ENCODE data around the gene GPC3.
"Not testable (repeated sequence)": the region's sequence is repeated elsewhere in the genome, so short reads cannot be mapped to it uniquely, and the experiment has no call there.

Gene GPC3

DNA sequence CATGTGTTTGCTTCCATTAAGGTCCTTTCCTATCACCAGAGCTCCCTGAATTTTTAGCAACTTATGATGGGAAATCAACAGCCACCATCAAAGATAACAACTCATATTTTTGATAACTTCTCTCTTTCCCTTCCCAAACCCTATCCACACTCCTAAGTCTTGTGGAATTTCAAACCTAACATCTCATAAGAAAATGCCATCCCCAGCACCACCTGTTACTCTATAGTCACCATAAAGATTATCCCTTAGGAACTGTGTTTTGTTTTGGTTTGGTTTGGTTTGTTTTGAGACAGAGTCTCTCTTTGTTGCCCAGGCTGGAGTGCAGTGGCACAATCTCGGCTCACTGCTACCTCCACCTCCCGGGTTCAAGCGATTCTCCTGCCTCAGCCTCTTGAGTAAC is 5.7 kb upstream of the GPC3 start:
- H4K91ac ChIP-seq (ENCODE audit: low read depth, low read length, poor library complexity); H3K4ac ChIP-seq (ENCODE audit: low read length); H2AK5ac ChIP-seq (ENCODE audit: low read depth, low read length); H2BK15ac ChIP-seq (ENCODE audit: low read length); H3K4me2 ChIP-seq (ENCODE audit: insufficient read depth, low read length, poor library complexity, severe bottlenecking); H2AFZ ChIP-seq (ENCODE audit: low read length); H3K79me1 ChIP-seq (ENCODE audit: low read depth, low read length); H2BK120ac ChIP-seq (ENCODE audit: low read depth, low read length); H2BK5ac ChIP-seq (ENCODE audit: low read length); H3K14ac ChIP-seq (ENCODE audit: low read length); H3K36me3 ChIP-seq (replicated peaks in 1 of 2; ENCODE audit: control insufficient read depth in 2 of 2, insufficient read depth in 2 of 2, low read length in 2 of 2); H2BK12ac ChIP-seq (ENCODE audit: low read length); DNase-seq (ENCODE audit: low spot score); H3K27ac ChIP-seq (replicated peaks; ENCODE audit: low read length); H3K4me1 ChIP-seq (ENCODE audit: control insufficient read depth in 2 of 2, insufficient read depth in 1 of 2, low read depth in 1 of 2, low read length in 2 of 2); H3K9me3 ChIP-seq (replicated peaks in 1 of 2; ENCODE audit: control insufficient read depth in 2 of 2, insufficient read depth in 1 of 2, low read depth in 1 of 2, low read length in 2 of 2); H3K27me3 ChIP-seq (ENCODE audit: control insufficient read depth in 3 of 3, insufficient read depth in 3 of 3, low read depth in 1 of 3, low read length in 3 of 3); H3K4me3 ChIP-seq (ENCODE audit: low read length in 2 of 2); H4K8ac ChIP-seq (ENCODE audit: low read depth, low read length); H3K9ac ChIP-seq (ENCODE audit: low read depth, low read length, poor library complexity); H3K18ac ChIP-seq (ENCODE audit: low read length); H3K23ac ChIP-seq (ENCODE audit: low read depth, low read length, poor library complexity): not testable (repeated sequence)
- WGBS, 2 donors (ENCODE audit: extremely low coverage in 2 of 2, insufficient read length in 2 of 2, insufficient replicate concordance in 1 of 2): no CpG with 5 or more reads among the region's 3 CpGs

DNA sequence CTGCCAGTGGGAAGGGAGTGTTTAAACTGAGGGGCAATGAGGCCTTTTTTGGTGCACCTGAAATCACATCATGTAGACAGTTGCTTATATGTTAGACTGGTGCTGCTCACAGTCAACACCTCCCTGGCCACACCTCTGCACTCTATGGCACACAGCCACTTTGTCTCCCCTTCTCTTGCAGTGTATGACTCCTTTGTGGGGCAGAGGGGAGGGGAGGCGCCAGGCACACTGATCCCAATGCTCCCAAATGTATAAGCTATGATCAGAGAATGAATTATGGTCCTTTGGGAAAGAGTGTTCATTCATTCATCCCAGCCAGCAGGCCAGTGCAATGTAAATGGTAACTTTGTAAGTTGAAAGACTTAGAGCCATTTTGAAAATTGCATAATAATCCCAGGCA is 4.6 kb upstream of the GPC3 start:
- no CpG with 5 or more reads among the region's 1 CpG for WGBS, 2 donors (ENCODE audit: extremely low coverage in 2 of 2, insufficient read length in 2 of 2, insufficient replicate concordance in 1 of 2)
- Histone ChIP-seq H3K27me3 (ENCODE audit: control insufficient read depth in 3 of 3, insufficient read depth in 3 of 3, low read depth in 1 of 3, low read length in 3 of 3) (peaks cover 0 to 4% (median 0%) of the 10 kb centered on the region in 3 experiments), H3K14ac (ENCODE audit: low read length) (no peak overlapping the region)

DNA sequence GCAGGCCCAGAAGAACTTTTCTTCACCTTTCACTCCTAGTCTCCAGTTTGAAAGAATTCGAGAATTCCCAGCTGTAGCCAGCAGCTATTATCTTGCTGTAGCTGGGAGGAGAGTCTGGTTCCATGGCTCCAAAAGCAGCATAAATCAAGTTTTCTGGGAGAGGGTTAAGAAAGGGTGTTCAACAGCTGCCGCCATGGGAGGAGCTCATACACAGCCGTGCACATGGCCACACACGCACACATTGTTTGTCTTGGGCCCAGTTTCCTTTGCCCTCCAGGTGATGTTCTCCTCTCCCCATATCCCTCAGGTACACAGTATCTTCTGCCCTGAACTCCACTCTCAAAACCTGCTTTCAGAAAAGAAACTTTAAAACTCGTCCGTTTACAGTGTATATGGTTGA is 4.1 kb upstream of the GPC3 start:
- H3K9ac ChIP-seq (ENCODE audit: low read depth, low read length, poor library complexity): no peak overlapping the region
- H3K4me2 ChIP-seq (ENCODE audit: insufficient read depth, low read length, poor library complexity, severe bottlenecking): no peak overlapping the region
- peaks cover 9 to 10% of the 10 kb centered on the region in 2 donors for H3K4me1 ChIP-seq (ENCODE audit: control insufficient read depth in 2 of 2, insufficient read depth in 1 of 2, low read depth in 1 of 2, low read length in 2 of 2)
- no peaks in the 10 kb centered on the region for H3K9me3 ChIP-seq (replicated peaks in 1 of 2; ENCODE audit: control insufficient read depth in 2 of 2, insufficient read depth in 1 of 2, low read depth in 1 of 2, low read length in 2 of 2)
- no peak overlapping the region for H3K27ac ChIP-seq (replicated peaks; ENCODE audit: low read length)
- H3K36me3 ChIP-seq (replicated peaks in 1 of 2; ENCODE audit: control insufficient read depth in 2 of 2, insufficient read depth in 2 of 2, low read length in 2 of 2): no peaks in the 10 kb centered on the region
- H2BK15ac ChIP-seq (ENCODE audit: low read length): no peak overlapping the region
- H3K18ac ChIP-seq (ENCODE audit: low read length): no peak overlapping the region
- H3K79me1 ChIP-seq (ENCODE audit: low read depth, low read length): peaks cover 6% of the 10 kb centered on the region
- H3K27me3 ChIP-seq (ENCODE audit: control insufficient read depth in 3 of 3, insufficient read depth in 3 of 3, low read depth in 1 of 3, low read length in 3 of 3): peaks cover 0 to 9% (median 0%) of the 10 kb centered on the region in 3 experiments
- H3K4me3 ChIP-seq (ENCODE audit: low read length in 2 of 2): no peak overlapping the region
- H4K8ac ChIP-seq (ENCODE audit: low read depth, low read length): no peak overlapping the region
- H3K4ac ChIP-seq (ENCODE audit: low read length): no peak overlapping the region
- no peak for DNase-seq (ENCODE audit: low spot score)
- H3K23ac ChIP-seq (ENCODE audit: low read depth, low read length, poor library complexity): no peak overlapping the region
- no peak overlapping the region for H3K14ac ChIP-seq (ENCODE audit: low read length)
- no peak overlapping the region for H2AFZ ChIP-seq (ENCODE audit: low read length)
- no peak overlapping the region for H2BK5ac ChIP-seq (ENCODE audit: low read length)
- WGBS, 2 donors (ENCODE audit: extremely low coverage in 2 of 2, insufficient read length in 2 of 2, insufficient replicate concordance in 1 of 2): no CpG with 5 or more reads among the region's 6 CpGs
- H4K91ac ChIP-seq (ENCODE audit: low read depth, low read length, poor library complexity): no peak overlapping the region
- H2AK5ac ChIP-seq (ENCODE audit: low read depth, low read length): no peak overlapping the region
- H2BK120ac ChIP-seq (ENCODE audit: low read depth, low read length): no peak overlapping the region
- H2BK12ac ChIP-seq (ENCODE audit: low read length): no peak overlapping the region

More for the DNA sequence above, 4.6 kb upstream of the GPC3 start:
- Histone ChIP-seq H3K9me3 (replicated peaks in 1 of 2; ENCODE audit: control insufficient read depth in 2 of 2, insufficient read depth in 1 of 2, low read depth in 1 of 2, low read length in 2 of 2) (no peaks in the 10 kb centered on the region), H2AFZ (ENCODE audit: low read length) (no peak overlapping the region), H4K91ac (ENCODE audit: low read depth, low read length, poor library complexity) (no peak overlapping the region), H2AK5ac (ENCODE audit: low read depth, low read length) (no peak overlapping the region), H3K4me3 (ENCODE audit: low read length in 2 of 2) (no peak overlapping the region), H3K18ac (ENCODE audit: low read length) (no peak overlapping the region), H3K27ac (replicated peaks; ENCODE audit: low read length) (no peak overlapping the region), H3K79me1 (ENCODE audit: low read depth, low read length) (peaks cover 3% of the 10 kb centered on the region), H2BK15ac (ENCODE audit: low read length) (no peak overlapping the region), H3K23ac (ENCODE audit: low read depth, low read length, poor library complexity) (no peak overlapping the region), H3K9ac (ENCODE audit: low read depth, low read length, poor library complexity) (no peak overlapping the region), H3K36me3 (replicated peaks in 1 of 2; ENCODE audit: control insufficient read depth in 2 of 2, insufficient read depth in 2 of 2, low read length in 2 of 2) (no peaks in the 10 kb centered on the region), H3K4ac (ENCODE audit: low read length) (no peak overlapping the region), H3K4me1 (ENCODE audit: control insufficient read depth in 2 of 2, insufficient read depth in 1 of 2, low read depth in 1 of 2, low read length in 2 of 2) (peaks cover 6 to 10% of the 10 kb centered on the region in 2 donors), H2BK120ac (ENCODE audit: low read depth, low read length) (no peak overlapping the region), H2BK12ac (ENCODE audit: low read length) (no peak overlapping the region), H3K4me2 (ENCODE audit: insufficient read depth, low read length, poor library complexity, severe bottlenecking) (no peak overlapping the region), H4K8ac (ENCODE audit: low read depth, low read length) (no peak overlapping the region), H2BK5ac (ENCODE audit: low read length) (no peak overlapping the region)
- no peak for DNase-seq (ENCODE audit: low spot score)

DNA sequence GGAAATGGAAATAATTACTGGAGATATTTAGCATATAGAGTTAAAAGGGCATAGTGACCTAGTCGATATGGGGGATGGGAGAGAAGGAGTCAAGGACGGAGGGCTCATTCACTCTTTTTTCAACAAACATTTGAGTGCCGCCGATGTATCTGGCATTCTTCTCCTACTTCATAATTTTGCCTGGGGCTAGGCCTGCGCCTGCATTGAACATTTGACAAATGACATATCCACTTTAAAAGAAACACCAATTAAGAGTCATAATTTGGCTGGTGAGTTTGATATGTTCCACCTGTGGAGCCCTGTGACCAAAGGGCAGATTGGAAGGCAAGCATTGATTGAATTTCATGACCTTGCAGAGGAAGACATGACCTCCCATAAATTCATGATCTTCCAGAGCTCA is 2.6 kb upstream of the GPC3 start:
- no peak overlapping the region for H3K4ac ChIP-seq (ENCODE audit: low read length)

More for the DNA sequence above, 2.6 kb upstream of the GPC3 start:
- no peak overlapping the region for H3K23ac ChIP-seq (ENCODE audit: low read depth, low read length, poor library complexity)
- H3K4me3 ChIP-seq (ENCODE audit: low read length in 2 of 2): no peak overlapping the region
- no peaks in the 10 kb centered on the region for H3K36me3 ChIP-seq (replicated peaks in 1 of 2; ENCODE audit: control insufficient read depth in 2 of 2, insufficient read depth in 2 of 2, low read length in 2 of 2)
- H3K4me1 ChIP-seq (ENCODE audit: control insufficient read depth in 2 of 2, insufficient read depth in 1 of 2, low read depth in 1 of 2, low read length in 2 of 2): peaks cover 10 to 11% of the 10 kb centered on the region in 2 donors
- no peak overlapping the region for H3K18ac ChIP-seq (ENCODE audit: low read length)
- H2AFZ ChIP-seq (ENCODE audit: low read length): no peak overlapping the region
- no peak overlapping the region for H2BK15ac ChIP-seq (ENCODE audit: low read length)
- peaks cover 6% of the 10 kb centered on the region for H3K79me1 ChIP-seq (ENCODE audit: low read depth, low read length)
- H4K91ac ChIP-seq (ENCODE audit: low read depth, low read length, poor library complexity): no peak overlapping the region
- H3K27me3 ChIP-seq (ENCODE audit: control insufficient read depth in 3 of 3, insufficient read depth in 3 of 3, low read depth in 1 of 3, low read length in 3 of 3): peaks cover 0 to 21% (median 0%) of the 10 kb centered on the region in 3 experiments
- no peak overlapping the region for H2BK120ac ChIP-seq (ENCODE audit: low read depth, low read length)
- H3K14ac ChIP-seq (ENCODE audit: low read length): no peak overlapping the region
- H3K27ac ChIP-seq (replicated peaks; ENCODE audit: low read length): no peak overlapping the region
- H2BK5ac ChIP-seq (ENCODE audit: low read length): no peak overlapping the region
- no peak for DNase-seq (ENCODE audit: low spot score)
- no peaks in the 10 kb centered on the region for H3K9me3 ChIP-seq (replicated peaks in 1 of 2; ENCODE audit: control insufficient read depth in 2 of 2, insufficient read depth in 1 of 2, low read depth in 1 of 2, low read length in 2 of 2)
- no peak overlapping the region for H3K9ac ChIP-seq (ENCODE audit: low read depth, low read length, poor library complexity)
- WGBS, 2 donors (ENCODE audit: extremely low coverage in 2 of 2, insufficient read length in 2 of 2, insufficient replicate concordance in 1 of 2): no CpG with 5 or more reads among the region's 5 CpGs
- H2AK5ac ChIP-seq (ENCODE audit: low read depth, low read length): no peak overlapping the region
- H2BK12ac ChIP-seq (ENCODE audit: low read length): no peak overlapping the region
- H3K4me2 ChIP-seq (ENCODE audit: insufficient read depth, low read length, poor library complexity, severe bottlenecking): no peak overlapping the region
- no peak overlapping the region for H4K8ac ChIP-seq (ENCODE audit: low read depth, low read length)
